ENCODE results near the gene ACSS3.

DNA sequence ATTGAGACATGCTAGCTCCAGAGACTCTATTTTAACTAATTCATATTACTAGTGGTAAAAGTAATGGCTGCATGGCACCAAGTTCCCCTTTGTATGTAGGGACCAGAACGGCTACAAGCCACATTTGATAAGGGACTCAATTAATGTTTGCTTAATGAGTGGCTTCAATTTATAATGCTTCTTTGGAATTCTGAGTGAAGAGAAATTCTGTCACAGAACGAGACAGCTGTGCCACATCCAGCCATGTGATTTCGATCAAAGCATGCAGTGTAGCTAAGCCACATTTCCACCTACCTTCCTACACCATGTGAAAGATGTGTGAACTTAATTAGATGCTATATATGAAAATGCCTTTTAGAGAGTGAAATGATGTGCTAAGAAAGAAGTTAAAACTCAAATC is 217.4 kb downstream of the ACSS3 start:
- TF ChIP-seq, protein P1, sequence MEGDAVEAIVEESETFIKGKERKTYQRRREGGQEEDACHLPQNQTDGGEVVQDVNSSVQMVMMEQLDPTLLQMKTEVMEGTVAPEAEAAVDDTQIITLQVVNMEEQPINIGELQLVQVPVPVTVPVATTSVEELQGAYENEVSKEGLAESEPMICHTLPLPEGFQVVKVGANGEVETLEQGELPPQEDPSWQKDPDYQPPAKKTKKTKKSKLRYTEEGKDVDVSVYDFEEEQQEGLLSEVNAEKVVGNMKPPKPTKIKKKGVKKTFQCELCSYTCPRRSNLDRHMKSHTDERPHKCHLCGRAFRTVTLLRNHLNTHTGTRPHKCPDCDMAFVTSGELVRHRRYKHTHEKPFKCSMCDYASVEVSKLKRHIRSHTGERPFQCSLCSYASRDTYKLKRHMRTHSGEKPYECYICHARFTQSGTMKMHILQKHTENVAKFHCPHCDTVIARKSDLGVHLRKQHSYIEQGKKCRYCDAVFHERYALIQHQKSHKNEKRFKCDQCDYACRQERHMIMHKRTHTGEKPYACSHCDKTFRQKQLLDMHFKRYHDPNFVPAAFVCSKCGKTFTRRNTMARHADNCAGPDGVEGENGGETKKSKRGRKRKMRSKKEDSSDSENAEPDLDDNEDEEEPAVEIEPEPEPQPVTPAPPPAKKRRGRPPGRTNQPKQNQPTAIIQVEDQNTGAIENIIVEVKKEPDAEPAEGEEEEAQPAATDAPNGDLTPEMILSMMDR (optimal IDR thresholded peaks at IDR 0.05 in 1 of 3, IDR thresholded peaks at IDR 0.05 in 1 of 3, conservative IDR thresholded peaks at IDR 0.05 in 1 of 3; ENCODE audit: extremely low read depth in 1 of 3, insufficient read depth in 2 of 3, low read length in 3 of 3), result no peak
- no peak for TF ChIP-seq EZH2 (IDR thresholded peaks at IDR 0.05; ENCODE audit: low read length)

Measured in keratinocyte (primary cell).